Measurements from ENCODE around the gene UTP18.
A peak's percentile ranks its signal among the peaks of the same experiment; 100 is the strongest.
"Not testable (repeated sequence)": the region's sequence is repeated elsewhere in the genome, so short reads cannot be mapped to it uniquely, and the experiment has no call there.

The UTP18 gene

DNA sequence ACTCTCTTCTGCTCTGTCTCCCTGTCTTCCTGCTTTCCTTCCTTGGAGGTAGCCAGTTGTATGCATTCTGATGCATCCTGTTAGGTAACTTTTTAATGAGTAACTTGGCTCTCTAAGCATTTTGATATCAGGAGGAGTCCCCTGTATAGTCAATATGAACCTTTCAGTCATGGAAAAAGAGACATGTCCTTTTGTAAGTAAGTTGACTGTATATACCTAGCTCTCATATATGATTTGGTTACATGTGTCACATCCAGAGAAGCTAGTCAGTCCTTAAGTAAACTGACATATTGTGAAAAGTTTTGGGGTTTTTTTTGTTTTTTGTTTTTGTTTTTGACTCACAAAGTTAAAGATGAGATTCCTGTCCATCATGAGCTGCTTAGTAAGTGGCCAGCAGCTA is 18.8 kb downstream of the UTP18 start:
- Histone ChIP-seq H3K4me3 (IDR thresholded peaks at IDR 0.05; ENCODE audit: insufficient read depth, low read depth, low read length) (no peak overlapping the region), H3K27ac (no peak overlapping the region), H3K4me1 (ENCODE audit: low read depth, poor library complexity, severe bottlenecking) (peaks cover 7% of the 10 kb centered on the region), H2AFZ (ENCODE audit: low read depth) (no peak overlapping the region), H3K36me3 (ENCODE audit: insufficient read depth) (peaks cover 11% of the 10 kb centered on the region; the same call in 1 of the 2 replicates), H4K20me1 (ENCODE audit: insufficient read depth) (peaks cover 6% of the 10 kb centered on the region; the same call in 1 of the 2 replicates), H3K9ac (no peak overlapping the region), H3K4me2 (no peak overlapping the region), H3K79me2 (ENCODE audit: insufficient read depth, low read depth) (no peaks in the 10 kb centered on the region), H3K27me3 (ENCODE audit: insufficient read depth, low read depth) (no peaks in the 10 kb centered on the region)
- TF ChIP-seq, protein P1, sequence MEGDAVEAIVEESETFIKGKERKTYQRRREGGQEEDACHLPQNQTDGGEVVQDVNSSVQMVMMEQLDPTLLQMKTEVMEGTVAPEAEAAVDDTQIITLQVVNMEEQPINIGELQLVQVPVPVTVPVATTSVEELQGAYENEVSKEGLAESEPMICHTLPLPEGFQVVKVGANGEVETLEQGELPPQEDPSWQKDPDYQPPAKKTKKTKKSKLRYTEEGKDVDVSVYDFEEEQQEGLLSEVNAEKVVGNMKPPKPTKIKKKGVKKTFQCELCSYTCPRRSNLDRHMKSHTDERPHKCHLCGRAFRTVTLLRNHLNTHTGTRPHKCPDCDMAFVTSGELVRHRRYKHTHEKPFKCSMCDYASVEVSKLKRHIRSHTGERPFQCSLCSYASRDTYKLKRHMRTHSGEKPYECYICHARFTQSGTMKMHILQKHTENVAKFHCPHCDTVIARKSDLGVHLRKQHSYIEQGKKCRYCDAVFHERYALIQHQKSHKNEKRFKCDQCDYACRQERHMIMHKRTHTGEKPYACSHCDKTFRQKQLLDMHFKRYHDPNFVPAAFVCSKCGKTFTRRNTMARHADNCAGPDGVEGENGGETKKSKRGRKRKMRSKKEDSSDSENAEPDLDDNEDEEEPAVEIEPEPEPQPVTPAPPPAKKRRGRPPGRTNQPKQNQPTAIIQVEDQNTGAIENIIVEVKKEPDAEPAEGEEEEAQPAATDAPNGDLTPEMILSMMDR (conservative IDR thresholded peaks at IDR 0.05; ENCODE audit: low read depth, low read length): no peak

DNA sequence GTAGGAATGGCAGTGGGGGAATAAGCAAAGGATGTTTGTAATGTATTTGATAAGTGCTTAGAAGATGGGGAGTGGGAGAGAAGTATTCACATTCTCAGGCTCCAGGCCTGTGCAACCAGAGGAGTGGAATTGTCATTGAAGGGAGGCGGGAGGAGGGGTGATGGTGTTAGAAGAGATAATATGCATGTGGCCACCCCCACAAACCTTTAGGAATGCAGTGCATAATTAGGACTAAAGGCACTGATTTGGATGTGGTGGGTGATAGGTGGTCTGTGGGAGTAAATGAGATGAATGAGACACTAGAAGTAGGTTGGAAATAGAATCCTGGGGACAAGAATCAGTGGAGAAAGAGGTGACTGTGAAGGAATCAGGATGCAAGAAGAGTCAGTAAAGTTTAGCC is 27.1 kb downstream of the UTP18 start:
- TF ChIP-seq, protein P1 (conservative IDR thresholded peaks at IDR 0.05; ENCODE audit: low read depth, low read length): no peak
- Histone ChIP-seq H2AFZ (ENCODE audit: low read depth) (no peak overlapping the region), H3K9ac (no peak overlapping the region), H3K4me3 (IDR thresholded peaks at IDR 0.05; ENCODE audit: insufficient read depth, low read depth, low read length) (no peak overlapping the region), H4K20me1 (ENCODE audit: insufficient read depth) (no peaks in the 10 kb centered on the region), H3K36me3 (ENCODE audit: insufficient read depth) (peaks cover 14% of the 10 kb centered on the region; the same call in 1 of the 2 replicates), H3K27ac (no peak overlapping the region), H3K79me2 (ENCODE audit: insufficient read depth, low read depth) (no peaks in the 10 kb centered on the region), H3K4me2 (no peak overlapping the region), H3K4me1 (ENCODE audit: low read depth, poor library complexity, severe bottlenecking) (peaks cover 31% of the 10 kb centered on the region), H3K27me3 (ENCODE audit: insufficient read depth, low read depth) (no peaks in the 10 kb centered on the region)

DNA sequence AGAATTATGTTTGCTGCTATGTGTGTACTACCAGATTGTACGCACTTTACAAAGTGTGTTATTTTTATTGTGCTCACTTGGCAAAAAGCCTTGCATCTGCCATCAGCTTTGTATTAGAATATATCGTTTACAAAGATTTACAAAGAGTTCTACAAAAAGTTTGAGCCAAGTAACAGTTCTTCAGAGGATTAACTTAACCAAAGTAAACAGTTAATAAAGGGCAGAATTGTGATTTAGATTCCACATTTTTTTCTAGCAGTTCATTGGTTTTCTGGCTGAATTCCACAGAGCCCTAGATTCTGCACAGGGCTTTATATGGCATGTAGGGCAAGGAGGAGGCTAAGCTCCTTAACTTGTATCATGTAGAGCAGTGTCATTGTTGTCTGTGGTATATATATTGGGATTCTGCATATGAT is 29.4 kb downstream of the UTP18 start:
- Histone ChIP-seq H3K27ac (no peak overlapping the region), H3K27me3 (ENCODE audit: insufficient read depth, low read depth) (no peaks in the 10 kb centered on the region), H4K20me1 (ENCODE audit: insufficient read depth) (no peaks in the 10 kb centered on the region), H3K4me1 (ENCODE audit: low read depth, poor library complexity, severe bottlenecking) (peaks cover 19% of the 10 kb centered on the region), H3K36me3 (ENCODE audit: insufficient read depth) (peaks cover 12% of the 10 kb centered on the region; the same call in 1 of the 2 replicates), H3K4me3 (IDR thresholded peaks at IDR 0.05; ENCODE audit: insufficient read depth, low read depth, low read length) (no peak overlapping the region), H3K79me2 (ENCODE audit: insufficient read depth, low read depth) (no peaks in the 10 kb centered on the region), H3K9ac (no peak overlapping the region), H2AFZ (ENCODE audit: low read depth) (no peak overlapping the region), H3K4me2 (no peak overlapping the region)
- TF ChIP-seq, protein P1 (conservative IDR thresholded peaks at IDR 0.05; ENCODE audit: low read depth, low read length): no peak

DNA sequence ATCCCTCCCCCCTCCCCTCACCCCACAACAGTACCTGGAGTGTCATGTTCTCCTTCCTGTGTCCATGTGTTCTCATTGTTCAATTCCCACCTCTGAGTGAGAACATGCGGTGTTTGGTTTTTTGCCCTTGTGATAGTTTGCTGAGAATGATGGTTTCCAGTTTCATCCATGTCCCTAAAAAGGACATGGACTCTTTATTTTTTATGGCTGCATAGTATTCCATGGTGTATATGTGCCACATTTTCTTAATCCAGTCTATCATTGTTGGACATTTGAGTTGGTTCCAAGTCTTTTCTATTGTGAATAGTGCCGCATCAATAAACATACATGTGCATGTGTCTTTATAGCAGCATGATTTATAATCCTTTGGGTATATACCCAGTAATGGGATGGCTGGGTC is 34.0 kb downstream of the UTP18 start:
- not testable (repeated sequence) for H3K27me3 ChIP-seq (ENCODE audit: insufficient read depth, low read depth); H3K36me3 ChIP-seq (ENCODE audit: insufficient read depth); H3K4me2 ChIP-seq; H2AFZ ChIP-seq (ENCODE audit: low read depth); H3K4me1 ChIP-seq (ENCODE audit: low read depth, poor library complexity, severe bottlenecking); H3K79me2 ChIP-seq (ENCODE audit: insufficient read depth, low read depth); H3K9ac ChIP-seq; H3K4me3 ChIP-seq (IDR thresholded peaks at IDR 0.05; ENCODE audit: insufficient read depth, low read depth, low read length); H4K20me1 ChIP-seq (ENCODE audit: insufficient read depth); H3K27ac ChIP-seq

DNA sequence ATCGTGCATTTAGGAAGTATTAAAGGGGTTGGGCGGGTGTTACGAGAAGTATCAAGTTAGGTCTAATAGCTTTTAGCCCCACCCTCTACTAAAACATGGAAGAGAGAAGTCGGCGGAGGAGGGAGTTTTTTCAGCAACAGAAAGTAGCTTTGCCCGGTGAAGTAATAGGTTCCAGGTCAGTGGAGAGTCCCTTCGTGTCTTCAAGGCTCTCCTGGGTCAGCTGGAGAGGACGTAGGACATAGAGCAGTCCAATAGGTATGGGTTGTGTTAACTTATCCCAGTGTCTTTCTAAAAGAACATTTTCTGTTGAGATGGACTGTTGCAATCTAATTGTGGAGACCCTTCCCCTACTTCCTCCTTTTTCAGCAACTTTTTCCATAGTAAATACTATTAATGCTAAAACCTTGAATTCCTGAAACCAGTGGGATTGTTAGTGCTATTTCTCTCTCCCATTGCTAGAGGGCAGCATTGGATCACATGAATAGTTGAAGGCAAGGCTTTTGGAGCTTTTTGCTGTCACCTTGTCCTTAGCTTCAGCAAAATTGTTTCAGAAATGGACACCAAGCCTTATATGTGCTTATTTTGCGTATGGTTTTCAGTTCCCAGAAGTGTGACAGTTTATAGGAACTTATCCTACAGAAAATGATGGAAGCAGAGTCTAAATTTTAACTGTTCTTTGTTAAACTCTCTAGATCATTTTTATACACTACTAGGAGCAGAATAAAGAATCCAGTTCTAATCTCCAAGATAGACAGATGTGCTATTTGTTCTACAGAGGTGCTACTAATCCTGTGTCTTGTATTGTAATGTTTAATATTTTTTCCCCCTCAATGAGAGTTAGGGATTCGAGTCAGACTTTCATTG is 38.4 kb downstream of the UTP18 start:
- TF ChIP-seq, protein P1 (conservative IDR thresholded peaks at IDR 0.05; ENCODE audit: low read depth, low read length): peak; percentile 80
- no peak overlapping the region for H3K4me3 ChIP-seq (IDR thresholded peaks at IDR 0.05; ENCODE audit: insufficient read depth, low read depth, low read length)
- no peaks in the 10 kb centered on the region for H3K36me3 ChIP-seq (ENCODE audit: insufficient read depth)
- H3K4me2 ChIP-seq: no peak overlapping the region
- no peak overlapping the region for H3K27ac ChIP-seq
- no peaks in the 10 kb centered on the region for H3K27me3 ChIP-seq (ENCODE audit: insufficient read depth, low read depth)
- H4K20me1 ChIP-seq (ENCODE audit: insufficient read depth): no peaks in the 10 kb centered on the region
- H3K9ac ChIP-seq: no peak overlapping the region
- no peaks in the 10 kb centered on the region for H3K4me1 ChIP-seq (ENCODE audit: low read depth, poor library complexity, severe bottlenecking)
- no peak overlapping the region for H2AFZ ChIP-seq (ENCODE audit: low read depth)
- H3K79me2 ChIP-seq (ENCODE audit: insufficient read depth, low read depth): no peaks in the 10 kb centered on the region

Measured in KMS-11 (cell line).